ENCODE results near the gene PA2G4.

Gene PA2G4

DNA sequence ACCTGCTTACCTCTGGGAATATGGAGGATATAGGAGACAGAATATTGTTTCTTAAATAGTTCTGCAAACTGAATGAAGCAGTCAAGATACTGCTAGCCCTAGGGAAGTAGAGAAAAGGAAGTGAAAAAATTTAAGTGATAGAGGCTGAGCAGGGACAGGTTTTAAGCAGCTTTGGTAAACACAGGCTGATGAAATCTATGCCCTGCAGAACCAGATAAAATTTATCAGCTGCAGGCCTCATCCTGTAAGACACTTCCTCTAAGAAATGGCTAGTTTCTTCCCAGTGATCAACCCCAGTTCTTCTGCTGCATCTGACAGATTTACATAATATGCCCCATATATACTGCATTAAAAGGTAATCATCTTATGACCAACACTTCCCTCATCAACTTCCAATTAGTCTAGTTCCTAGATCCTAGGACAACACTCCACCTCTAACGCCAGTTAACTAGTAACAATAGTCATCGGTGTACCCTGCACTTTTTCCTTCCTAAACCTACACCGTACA, 22.4 kb downstream of the PA2G4 start:
- no peak for DNase-seq (ENCODE audit: low spot score)

DNA sequence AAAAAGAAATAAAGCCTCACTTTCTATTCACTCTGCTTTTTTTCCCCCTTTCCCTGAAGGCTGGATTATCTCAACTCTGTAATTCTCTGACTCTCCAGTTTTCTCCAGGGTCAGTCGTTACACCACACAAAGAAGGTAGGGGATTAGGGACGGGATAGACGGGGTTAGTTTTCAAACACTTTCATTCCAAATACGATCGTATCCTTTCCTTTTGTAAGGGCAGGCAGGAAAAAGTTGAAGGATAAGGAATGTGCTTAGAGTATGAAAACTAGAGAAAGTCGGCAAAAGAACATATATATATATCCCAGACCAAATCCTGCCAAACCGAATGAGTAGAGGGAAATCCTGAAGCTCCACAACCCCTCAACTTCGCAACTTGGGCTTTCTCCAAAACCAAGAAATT, 23.1 kb downstream of the PA2G4 start:
- DNase-seq (ENCODE audit: low spot score): no peak

- DNase-seq (ENCODE audit: low spot score): peak; percentile 95
These were observed 23.7 kb downstream of the PA2G4 start, which contains the start of gene ESYT1 for GRCh38 chr12:56127888-56128669. Gene ESYT1 (plus strand): TSS chr12:56128267. CDS start chr12:56128320, 53 bp downstream.

DNA sequence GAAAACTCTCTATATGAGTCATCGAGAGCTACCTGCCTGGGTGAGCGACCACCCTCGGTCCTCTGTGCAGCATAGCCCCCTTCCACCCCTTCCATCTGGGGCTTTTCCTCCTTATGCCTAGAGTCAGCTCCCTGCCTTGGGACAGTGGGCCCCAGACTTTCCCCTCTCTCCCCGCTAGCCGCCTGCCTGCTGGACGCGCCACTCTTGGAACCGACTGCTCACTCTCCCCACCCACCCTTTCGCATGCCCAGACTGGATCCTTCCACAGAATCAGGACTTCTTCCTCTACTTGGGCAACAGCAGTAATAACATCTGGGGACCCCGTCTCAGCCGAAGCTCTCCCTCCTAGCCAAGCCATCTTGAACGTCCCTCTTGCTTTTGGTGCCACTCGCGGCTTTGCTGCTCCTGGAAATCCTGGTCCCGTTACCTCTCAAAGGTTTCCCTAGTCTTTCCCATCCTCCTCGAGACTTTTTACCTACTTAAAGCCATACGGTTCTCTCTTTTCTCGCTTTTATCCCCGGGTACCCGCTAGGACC, 24.4 kb downstream of the PA2G4 start:
- DNase-seq (ENCODE audit: low spot score): peak; percentile 23

DNA sequence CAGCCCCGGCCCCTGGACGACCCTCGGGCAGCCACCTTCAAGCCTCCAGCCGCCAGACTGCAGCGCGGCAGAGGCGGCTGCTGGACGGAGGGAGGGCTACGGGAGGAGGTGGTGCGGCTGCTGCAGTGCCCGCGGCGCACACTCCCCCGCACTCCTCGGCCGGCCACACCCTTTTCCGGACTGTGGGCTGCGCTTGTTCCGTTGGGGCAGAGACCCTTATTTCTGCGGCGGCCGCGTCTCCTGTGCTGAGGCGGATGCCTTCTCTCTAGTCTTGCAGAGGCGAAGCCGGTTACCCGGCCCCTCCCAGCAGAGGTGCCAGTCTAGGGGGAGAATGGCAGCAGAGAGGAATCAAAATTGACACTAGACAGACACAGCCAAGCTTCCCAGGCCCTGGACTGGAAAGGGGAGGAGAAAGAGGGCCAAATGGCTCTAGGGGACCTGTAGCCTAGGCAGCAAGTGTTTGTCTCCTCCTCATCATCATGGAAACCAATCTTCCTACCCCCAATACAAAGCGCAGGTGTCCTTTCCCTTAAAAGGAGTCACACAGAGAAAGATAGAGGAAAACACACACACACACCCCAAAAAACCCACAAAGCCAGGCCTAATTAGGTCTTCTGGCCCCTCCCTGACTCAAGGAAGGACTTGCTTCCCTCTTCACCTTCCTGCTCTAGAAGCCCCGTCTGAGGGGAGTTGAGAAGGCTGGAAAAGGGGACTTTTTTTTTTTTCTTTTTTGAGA, 25.0 kb downstream of the PA2G4 start:
- peak; percentile 80 for DNase-seq (ENCODE audit: low spot score)

- no peak for DNase-seq (ENCODE audit: low spot score)
These were observed 25.7 kb downstream of the PA2G4 start for GRCh38 chr12:56129942-56130495.

DNA sequence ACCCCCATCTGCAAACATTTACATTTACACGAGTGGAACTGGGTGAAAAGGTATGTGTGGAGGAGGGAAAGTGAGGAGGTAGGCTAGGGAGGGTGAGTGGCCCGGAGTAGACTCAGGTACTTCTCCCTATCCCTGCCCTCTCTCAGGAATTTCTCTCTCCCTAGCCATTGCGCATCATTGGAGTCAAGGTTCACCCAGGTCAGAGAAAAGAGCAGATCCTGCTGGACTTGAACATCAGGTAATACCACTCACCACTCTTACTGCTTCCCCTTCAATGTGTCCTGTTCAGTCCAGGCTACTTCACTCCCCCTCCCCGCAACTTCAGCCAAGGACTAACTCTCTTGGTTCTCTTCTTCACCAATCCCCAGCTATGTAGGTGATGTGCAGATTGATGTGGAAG, 26.5 kb downstream of the PA2G4 start:
- no peak for DNase-seq (ENCODE audit: low spot score)

GRCh38 chr12:56134897-56135296, 30.5 kb downstream of the PA2G4 start:
- no peak for DNase-seq (ENCODE audit: low spot score)

DNA sequence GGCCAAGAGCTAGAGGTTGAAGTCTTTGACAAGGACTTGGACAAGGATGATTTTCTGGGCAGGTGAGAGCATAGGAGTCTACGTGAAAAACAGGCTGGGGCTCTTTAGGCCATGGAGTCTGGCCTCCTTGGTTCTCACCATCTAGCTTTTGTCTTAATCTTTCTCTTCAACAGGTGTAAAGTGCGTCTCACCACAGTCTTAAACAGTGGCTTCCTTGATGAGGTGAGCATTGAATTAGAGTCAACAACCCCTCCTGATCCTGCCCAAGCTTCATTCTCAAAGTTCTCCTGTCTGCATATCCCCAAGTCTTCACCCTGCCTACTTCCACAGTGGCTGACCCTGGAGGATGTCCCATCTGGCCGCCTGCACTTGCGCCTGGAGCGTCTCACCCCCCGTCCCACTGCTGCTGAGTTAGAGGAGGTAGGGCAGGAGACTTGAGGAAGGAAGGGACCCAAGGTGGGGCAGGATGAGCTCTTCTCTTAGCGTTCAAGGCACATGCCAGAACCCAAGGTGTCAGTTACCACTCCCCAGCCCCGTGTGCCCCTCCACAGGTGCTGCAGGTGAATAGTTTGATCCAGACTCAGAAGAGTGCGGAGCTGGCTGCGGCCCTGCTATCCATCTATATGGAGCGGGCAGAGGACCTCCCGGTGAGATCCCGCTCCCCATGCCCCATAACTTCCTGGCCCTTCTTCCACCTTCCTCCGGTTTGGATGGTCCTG, 33.7 kb downstream of the PA2G4 start:
- no peak for DNase-seq (ENCODE audit: low spot score)

GRCh38 chr12:56141946-56142784, 37.8 kb downstream of the PA2G4 start:
- no peak for DNase-seq (ENCODE audit: low spot score)

DNA sequence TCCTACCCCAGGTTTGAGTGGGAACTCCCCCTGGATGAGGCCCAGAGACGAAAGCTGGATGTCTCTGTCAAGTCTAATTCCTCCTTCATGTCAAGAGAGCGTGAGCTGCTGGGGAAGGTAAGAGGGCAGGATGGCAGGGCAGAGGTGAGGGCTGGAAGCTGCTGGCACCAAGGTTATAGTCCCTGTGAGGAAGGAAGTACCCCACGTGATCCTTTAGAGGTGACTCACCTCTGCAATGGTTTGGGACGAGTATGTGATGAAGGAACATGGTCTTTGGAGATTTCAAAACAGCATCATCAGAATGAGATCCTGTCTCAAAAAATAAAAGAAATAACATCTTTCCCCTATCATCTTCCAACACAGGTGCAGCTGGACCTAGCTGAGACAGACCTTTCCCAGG, 38.9 kb downstream of the PA2G4 start:
- no peak for DNase-seq (ENCODE audit: low spot score)

DNA sequence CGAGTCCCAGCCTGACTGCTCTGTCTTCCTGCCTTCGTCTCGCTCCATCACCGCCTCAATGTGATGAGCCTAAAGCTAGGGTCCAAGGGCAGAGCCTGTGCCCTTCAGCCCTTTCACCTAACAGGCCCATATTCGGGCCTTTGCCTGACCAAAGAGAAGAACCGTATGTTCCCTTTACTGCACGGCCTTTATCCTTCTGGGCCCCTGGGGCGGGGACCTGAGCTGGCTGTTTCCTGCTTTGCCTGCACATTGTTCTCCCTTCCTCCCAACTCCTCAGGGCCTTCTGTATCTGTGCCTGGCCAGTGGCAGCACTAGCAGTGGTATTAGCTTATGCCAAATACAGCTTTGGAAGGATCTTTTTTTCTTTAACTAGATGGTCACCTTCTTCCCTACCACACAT, 39.5 kb downstream of the PA2G4 start:
- DNase-seq (ENCODE audit: low spot score): no peak

DNA sequence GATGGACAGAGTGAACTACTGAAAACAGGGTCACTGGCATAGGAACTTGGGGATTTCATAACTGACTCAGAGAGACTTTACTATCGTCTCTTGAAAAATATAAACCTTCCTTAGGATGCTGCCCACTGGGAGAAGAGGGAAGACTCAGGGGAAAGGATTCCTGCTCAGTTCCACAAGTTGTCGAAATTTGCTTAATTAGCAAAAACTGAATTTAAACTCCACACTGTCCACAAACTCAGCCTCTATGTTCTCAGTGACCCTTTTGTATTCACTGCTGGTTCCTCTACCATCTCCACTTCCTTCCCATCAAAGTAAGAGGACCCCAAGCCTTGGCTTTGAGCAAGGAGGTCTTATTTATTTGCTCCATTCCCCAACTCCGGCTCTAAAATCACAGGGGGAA, 40.9 kb downstream of the PA2G4 start:
- DNase-seq (ENCODE audit: low spot score): no peak

GRCh38 chr12:56146492-56147460, 42.4 kb downstream of the PA2G4 start:
- no peak for DNase-seq (ENCODE audit: low spot score)

GRCh38 chr12:56150563-56150962, 46.2 kb downstream of the PA2G4 start:
- no peak for DNase-seq (ENCODE audit: low spot score)

DNA sequence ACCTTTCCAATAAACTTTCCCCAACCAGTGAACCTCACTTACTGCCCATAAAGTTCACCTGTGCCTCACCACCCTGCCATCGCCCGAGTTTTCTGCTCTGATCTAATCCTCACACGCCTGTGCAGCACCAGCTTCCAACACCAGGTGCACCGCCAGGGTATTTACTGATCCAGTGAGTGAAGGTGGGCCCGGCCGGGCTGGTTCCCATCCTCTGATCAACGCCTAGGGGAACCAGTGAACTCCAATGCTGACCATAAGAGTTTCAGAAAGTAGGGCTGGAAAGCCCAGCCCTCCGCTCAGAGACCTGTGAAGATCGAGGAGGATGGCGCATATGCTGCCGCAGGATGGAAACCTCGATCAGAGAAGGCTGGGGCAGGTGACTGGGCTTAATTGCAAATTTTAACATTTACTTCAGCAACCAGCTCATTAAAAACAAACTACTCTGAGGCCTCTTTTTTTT, 47.3 kb downstream of the PA2G4 start:
- DNase-seq (ENCODE audit: low spot score): peak; percentile 77

- peak; percentile 94 for DNase-seq (ENCODE audit: low spot score)
These were observed 47.9 kb downstream of the PA2G4 start, which contains the start of gene MYL6B for GRCh38 chr12:56152132-56152755. Gene MYL6B (plus strand): TSS chr12:56152587. CDS start chr12:56153919, 1,332 bp downstream.

DNA sequence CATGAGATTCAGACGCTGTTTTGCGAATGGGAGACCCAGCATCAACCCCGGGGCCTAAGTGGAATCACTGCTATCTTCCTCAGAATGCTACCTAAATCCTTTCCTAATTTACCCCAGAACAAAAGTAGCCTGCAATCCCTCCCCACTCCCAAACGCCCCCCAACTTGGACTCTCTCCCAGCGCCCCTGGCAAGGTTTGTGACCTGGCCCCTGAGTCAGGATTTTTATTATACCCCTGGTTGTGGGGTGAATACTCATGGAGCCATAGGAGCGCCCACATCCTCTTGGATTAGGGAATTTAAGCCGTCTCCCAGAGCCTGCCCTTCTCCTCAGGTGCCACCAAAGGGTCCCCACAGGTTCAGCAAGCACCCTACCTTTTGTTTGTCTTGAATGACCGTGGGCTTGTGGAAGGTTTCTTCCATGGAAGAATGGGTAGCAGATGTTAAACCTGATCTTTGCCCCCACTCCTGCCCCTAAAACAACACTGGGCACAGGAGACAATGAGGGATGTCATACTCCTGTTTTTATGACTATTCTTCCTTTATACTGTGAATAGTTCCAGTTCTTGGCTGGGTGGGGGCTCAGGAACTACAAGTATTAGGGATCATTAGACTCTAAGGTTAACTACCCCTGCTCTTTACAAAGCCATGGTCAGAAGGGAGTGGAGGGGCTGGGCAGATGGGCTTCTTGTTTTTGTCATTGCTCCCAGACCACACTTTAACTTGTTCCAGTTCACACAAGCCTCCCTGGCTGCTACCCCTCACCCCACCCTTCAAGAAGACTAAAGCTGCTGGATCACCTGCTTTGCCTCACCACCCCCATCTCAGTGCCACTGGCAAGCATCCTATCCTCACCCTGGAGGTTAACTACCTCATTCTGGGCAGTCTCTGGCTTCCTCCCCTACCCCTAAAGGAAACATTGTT, 48.7 kb downstream of the PA2G4 start:
- DNase-seq (ENCODE audit: low spot score): no peak
